Measurements from ENCODE around the gene TTC19.

GRCh38 chr17:15971098-15971678 is 28.4 kb upstream of the TTC19 start:
- no peak for TF ChIP-seq CTCF (tag by site-specific recombination; IDR thresholded peaks at IDR 0.05)
- no peak for TF ChIP-seq ZNF555 (tag by site-specific recombination; conservative IDR thresholded peaks at IDR 0.05)
